HEK293 (cell line): ENCODE results near the gene MARCHF11.

ENCODE experiments used
- ZBTB8A ChIP-seq: fragments of 450-650 bp; formaldehyde crosslinking; IDR thresholded peaks from 2 replicates; pipeline ENCODE4 v1.5.1; 2016; ENCODE audit warnings: missing biosample characterization, missing genetic modification characterization
- TF ChIP-seq, protein P1 (sequence below): fragments of 450-650 bp; formaldehyde crosslinking; IDR thresholded peaks from 2 replicates; pipeline ENCODE4 v1.5.1; 2016; ENCODE audit warnings: missing biosample characterization, missing genetic modification characterization
- TF ChIP-seq, protein P2 (sequence below): fragments of 450-650 bp; formaldehyde crosslinking; conservative IDR thresholded peaks from 2 replicates; pipeline ENCODE4 v1.5.1; 2016; ENCODE audit warnings: low read depth, missing biosample characterization, missing genetic modification characterization

DNA sequence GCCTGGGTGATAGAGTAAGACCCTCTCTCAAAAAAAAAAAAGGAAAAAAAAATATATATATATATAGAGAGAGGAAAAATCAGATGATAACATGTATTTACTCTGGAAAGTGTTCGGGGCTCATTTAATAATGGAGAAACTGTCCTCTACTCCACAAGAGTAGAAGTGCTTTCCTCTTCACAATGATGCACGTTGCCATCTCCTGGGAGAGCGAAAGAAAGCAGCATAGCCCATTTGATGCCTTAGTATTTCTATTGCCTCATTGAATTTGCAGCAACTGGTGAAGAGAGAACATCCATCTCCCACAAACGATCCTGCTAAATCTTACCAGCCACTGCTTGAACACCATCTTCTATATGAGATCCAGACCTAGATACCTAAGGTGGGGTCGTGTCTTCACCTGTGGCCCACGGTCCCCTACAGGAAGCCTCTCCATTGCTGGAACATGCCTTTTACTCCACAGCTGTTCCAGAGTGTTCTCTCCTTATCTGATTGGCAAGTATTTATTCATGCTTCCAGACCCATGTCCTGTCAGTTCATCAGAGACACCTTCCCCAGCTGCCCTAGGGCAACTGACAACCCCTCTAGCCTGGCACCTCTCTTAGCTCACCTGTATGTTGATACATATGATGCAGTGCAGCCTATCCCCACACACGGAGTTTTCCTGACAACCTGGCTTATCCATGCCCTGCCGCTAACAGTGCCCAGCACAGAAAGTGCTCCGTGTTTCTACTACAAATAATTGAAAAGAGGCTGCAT lies 115.3 kb downstream of the MARCHF11 start:
- TF ChIP-seq, protein P1, sequence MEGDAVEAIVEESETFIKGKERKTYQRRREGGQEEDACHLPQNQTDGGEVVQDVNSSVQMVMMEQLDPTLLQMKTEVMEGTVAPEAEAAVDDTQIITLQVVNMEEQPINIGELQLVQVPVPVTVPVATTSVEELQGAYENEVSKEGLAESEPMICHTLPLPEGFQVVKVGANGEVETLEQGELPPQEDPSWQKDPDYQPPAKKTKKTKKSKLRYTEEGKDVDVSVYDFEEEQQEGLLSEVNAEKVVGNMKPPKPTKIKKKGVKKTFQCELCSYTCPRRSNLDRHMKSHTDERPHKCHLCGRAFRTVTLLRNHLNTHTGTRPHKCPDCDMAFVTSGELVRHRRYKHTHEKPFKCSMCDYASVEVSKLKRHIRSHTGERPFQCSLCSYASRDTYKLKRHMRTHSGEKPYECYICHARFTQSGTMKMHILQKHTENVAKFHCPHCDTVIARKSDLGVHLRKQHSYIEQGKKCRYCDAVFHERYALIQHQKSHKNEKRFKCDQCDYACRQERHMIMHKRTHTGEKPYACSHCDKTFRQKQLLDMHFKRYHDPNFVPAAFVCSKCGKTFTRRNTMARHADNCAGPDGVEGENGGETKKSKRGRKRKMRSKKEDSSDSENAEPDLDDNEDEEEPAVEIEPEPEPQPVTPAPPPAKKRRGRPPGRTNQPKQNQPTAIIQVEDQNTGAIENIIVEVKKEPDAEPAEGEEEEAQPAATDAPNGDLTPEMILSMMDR (tag by site-specific recombination) = no peak
- TF ChIP-seq ZBTB8A (tag by site-specific recombination) = no peak
- TF ChIP-seq, protein P2, sequence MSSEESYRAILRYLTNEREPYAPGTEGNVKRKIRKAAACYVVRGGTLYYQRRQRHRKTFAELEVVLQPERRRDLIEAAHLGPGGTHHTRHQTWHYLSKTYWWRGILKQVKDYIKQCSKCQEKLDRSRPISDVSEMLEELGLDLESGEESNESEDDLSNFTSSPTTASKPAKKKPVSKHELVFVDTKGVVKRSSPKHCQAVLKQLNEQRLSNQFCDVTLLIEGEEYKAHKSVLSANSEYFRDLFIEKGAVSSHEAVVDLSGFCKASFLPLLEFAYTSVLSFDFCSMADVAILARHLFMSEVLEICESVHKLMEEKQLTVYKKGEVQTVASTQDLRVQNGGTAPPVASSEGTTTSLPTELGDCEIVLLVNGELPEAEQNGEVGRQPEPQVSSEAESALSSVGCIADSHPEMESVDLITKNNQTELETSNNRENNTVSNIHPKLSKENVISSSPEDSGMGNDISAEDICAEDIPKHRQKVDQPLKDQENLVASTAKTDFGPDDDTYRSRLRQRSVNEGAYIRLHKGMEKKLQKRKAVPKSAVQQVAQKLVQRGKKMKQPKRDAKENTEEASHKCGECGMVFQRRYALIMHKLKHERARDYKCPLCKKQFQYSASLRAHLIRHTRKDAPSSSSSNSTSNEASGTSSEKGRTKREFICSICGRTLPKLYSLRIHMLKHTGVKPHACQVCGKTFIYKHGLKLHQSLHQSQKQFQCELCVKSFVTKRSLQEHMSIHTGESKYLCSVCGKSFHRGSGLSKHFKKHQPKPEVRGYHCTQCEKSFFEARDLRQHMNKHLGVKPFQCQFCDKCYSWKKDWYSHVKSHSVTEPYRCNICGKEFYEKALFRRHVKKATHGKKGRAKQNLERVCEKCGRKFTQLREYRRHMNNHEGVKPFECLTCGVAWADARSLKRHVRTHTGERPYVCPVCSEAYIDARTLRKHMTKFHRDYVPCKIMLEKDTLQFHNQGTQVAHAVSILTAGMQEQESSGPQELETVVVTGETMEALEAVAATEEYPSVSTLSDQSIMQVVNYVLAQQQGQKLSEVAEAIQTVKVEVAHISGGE (tag by site-specific recombination) = no peak
